Stimulated activated CD8-positive, alpha-beta memory T cell treated with anti-CD3 and anti-CD28 coated beads, Interleukin-12 subunit alpha, Interleukin-12 subunit beta, amount 100 ng/mL, for 24 hours (primary cell): ENCODE data around the gene FBXO27.
"Not testable (repeated sequence)": the region's sequence is repeated elsewhere in the genome, so short reads cannot be mapped to it uniquely, and the experiment has no call there.

ENCODE experiments used
- DNase-seq: peaks from one replicate; pipeline ENCODE4 v3.0.0-alpha.2; 2020; ENCODE audit errors: extremely low read depth

Gene FBXO27

GRCh38 chr19:38988627-38989026, 43.7 kb downstream of the FBXO27 start:
- not testable (repeated sequence) for DNase-seq

DNA sequence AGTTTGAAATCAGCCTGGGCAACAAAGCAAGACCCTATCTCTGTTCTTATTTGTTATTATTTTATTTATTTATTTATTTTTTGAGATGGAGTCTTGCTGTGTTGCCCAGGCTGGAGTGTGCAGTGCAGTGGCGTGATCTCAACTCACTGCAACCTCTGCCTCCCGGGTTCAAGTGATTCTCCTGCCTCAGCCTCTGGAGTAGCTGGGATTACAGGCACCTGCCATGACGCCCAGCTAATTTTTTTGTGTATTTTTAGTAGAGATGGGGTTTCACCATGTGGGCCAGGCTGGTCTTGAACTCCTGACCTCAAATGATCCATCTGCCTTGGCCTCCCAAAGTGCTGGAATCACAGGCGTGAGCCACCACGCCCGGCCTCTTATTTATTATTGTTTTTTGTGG, 44.6 kb downstream of the FBXO27 start:
- not testable (repeated sequence) for DNase-seq

GRCh38 chr19:38985262-38985661, 47.1 kb downstream of the FBXO27 start:
- no peak for DNase-seq

- no peak for DNase-seq
These were observed 51.6 kb downstream of the FBXO27 start for GRCh38 chr19:38980583-38981374.

DNA sequence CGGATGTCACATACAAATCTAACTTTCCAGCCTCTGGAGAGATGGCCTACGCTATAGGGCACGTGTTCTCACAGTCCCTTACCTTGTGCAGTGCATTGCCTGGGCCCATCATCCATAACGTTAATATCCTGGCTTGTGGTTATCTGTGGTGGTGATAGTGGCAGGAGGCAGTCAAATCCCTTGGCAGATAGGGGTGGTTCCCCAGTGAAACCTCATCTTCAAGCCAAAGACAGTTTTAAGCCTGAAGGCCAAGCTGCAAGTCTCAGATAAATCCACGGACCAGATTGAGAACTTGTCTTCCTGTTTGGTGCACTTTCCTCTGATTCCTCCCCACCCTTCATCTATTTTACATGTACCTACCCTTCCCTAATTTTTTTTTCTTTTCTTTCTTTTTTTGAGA, 52.5 kb downstream of the FBXO27 start:
- DNase-seq = no peak

GRCh38 chr19:38978326-38978689, 54.0 kb downstream of the FBXO27 start:
- no peak for DNase-seq

GRCh38 chr19:38977445-38978325, 54.7 kb downstream of the FBXO27 start:
- DNase-seq = peak; percentile 27

GRCh38 chr19:38975861-38976271, 56.5 kb downstream of the FBXO27 start:
- DNase-seq = no peak

GRCh38 chr19:38975214-38975860, 57.0 kb downstream of the FBXO27 start, which contains the start of gene FBXO17:
Gene FBXO17, minus strand, starts transcription at chr19:38975742. Its CDS starts 25,423 bp downstream, at chr19:38950319.
- no peak for DNase-seq

DNA sequence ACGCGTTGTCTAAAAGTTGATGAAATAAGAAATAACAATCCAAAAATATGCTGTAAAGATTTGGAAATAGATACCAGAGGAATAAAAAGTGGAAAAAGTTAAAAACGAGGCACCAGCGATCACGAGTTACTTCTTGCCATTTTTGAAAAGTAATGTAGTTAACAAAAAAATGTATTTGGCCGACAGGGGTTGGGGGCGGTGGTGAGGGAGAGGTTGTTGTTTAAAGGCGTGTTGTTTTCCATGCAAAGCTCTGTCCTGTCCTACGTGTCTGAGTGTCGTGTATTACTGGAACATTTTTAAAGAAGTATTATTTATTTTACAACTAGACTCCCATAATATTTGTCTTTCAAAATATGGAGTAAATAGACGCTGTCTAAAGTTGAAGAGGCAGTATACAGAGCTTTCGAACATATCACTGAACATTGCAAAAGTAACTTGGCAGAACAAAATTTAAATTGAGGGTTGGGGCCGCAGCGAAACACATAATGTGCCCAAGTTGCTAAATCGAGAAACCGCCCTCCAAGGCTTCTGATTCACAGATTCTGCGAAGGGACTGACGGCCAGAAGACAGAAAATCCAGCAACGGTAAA, 57.6 kb downstream of the FBXO27 start:
- no peak for DNase-seq
